ENCODE results near the gene OTOF. TPM values are rescaled to one million over a fixed set of nuclear protein-coding genes. Genes with fewer than 3 reads are reported as not detected.
"Not testable (repeated sequence)": the region's sequence is repeated elsewhere in the genome, so short reads cannot be mapped to it uniquely, and the experiment has no call there.

Gene OTOF
- total RNA-seq, 1 experiment from 2014 or later: 0.14 TPM

DNA sequence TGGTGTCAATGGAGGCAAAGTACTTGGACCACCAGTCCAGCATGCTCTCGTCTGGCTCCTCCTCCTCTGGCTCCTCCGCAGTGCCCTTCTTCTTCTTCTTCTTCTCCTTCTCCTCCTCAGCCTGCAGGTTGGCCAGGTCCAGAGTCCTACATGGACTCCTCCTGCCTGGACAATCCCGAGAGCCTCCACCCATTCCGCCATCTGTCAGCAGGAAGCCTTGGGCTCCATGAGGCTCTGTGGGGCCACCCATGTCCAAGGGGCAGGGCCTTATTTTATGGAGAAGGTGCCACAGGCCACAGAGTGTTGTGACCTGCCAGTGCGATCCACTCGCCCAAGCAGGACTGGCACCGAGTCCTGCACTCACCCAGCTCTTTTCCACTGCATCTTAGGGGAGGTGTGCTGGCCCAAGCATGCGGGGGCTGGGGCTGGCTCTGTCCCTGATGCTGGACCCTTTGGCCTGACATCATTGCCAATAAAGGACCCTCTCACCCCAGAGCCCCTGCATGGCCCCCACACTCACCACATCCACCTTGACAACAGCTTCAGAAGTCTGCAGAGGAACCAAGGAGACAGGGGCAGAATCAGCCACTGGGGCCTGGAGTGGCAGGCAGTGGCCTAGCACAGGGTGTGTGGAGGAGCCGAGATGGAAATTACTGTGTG, 7.2 kb downstream of the OTOF start:
- H3K36me3 ChIP-seq (replicated peaks; ENCODE audit: control insufficient read depth, insufficient read depth, low read length): no peaks in the 10 kb centered on the region
- H3K4me3 ChIP-seq (ENCODE audit: insufficient read depth, low read depth, low read length): no peak overlapping the region
- DNase-seq: no peak
- H3K27me3 ChIP-seq (ENCODE audit: control insufficient read depth, insufficient read depth, low read length): no peaks in the 10 kb centered on the region

GRCh38 chr2:26469955-26470354, 8.0 kb downstream of the OTOF start:
- no peaks in the 10 kb centered on the region for H3K36me3 ChIP-seq (replicated peaks; ENCODE audit: control insufficient read depth, insufficient read depth, low read length)
- H3K4me3 ChIP-seq (ENCODE audit: insufficient read depth, low read depth, low read length): no peak overlapping the region
- H3K27me3 ChIP-seq (ENCODE audit: control insufficient read depth, insufficient read depth, low read length): no peaks in the 10 kb centered on the region
- DNase-seq: no peak

DNA sequence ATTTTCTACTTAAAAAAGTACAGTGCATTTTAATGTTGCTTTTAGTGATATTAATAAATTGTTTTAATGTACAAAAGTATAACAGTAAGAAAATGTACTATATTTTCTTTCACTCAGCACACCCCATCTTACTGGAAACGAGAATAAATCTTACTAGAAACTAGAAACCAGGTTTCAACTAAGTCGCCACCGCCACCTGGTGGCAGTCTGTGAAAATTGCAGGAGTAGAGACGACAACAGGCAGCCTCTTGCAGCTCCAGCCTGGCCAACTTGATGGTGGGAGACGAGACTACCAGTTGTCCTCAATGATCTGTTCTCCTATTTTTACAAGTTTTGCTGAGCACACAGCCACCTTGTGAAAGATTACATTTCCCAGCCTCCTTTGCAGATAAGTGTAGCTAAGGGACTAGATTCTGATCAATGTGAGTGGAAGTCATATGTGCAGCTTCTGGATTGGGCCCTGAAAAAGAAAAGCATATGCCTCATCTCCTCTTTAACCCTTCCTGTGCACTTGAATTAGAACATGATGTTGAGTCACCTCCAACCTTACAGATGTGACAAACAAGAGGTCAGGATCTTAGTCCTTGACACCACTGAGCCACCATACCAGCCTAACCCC, 8.7 kb downstream of the OTOF start:
- Histone ChIP-seq H3K27me3 (ENCODE audit: control insufficient read depth, insufficient read depth, low read length) (no peaks in the 10 kb centered on the region), H3K36me3 (replicated peaks; ENCODE audit: control insufficient read depth, insufficient read depth, low read length) (no peaks in the 10 kb centered on the region), H3K4me3 (ENCODE audit: insufficient read depth, low read depth, low read length) (no peak overlapping the region)
- peak; percentile 90 for DNase-seq

DNA sequence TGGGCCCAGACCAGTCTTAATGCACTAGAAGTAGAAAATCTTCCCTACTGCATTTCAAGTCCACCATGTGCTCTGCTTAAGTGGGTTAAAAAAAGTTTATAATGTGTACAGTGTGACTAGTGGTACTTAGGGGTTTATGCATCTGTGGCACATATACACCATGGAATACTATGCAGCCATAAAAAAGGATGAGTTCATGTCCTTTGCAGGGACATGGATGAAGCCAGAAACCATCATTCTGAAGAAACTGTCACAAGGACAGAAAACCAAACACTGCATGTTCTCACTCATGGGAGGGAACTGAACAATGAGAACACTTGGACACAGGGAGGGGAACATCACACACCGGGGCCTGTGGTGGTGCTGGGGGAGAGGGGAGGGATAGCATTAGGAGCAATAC, 9.4 kb downstream of the OTOF start:
- not testable (repeated sequence) for DNase-seq; H3K36me3 ChIP-seq (replicated peaks; ENCODE audit: control insufficient read depth, insufficient read depth, low read length); H3K27me3 ChIP-seq (ENCODE audit: control insufficient read depth, insufficient read depth, low read length); H3K4me3 ChIP-seq (ENCODE audit: insufficient read depth, low read depth, low read length)

DNA sequence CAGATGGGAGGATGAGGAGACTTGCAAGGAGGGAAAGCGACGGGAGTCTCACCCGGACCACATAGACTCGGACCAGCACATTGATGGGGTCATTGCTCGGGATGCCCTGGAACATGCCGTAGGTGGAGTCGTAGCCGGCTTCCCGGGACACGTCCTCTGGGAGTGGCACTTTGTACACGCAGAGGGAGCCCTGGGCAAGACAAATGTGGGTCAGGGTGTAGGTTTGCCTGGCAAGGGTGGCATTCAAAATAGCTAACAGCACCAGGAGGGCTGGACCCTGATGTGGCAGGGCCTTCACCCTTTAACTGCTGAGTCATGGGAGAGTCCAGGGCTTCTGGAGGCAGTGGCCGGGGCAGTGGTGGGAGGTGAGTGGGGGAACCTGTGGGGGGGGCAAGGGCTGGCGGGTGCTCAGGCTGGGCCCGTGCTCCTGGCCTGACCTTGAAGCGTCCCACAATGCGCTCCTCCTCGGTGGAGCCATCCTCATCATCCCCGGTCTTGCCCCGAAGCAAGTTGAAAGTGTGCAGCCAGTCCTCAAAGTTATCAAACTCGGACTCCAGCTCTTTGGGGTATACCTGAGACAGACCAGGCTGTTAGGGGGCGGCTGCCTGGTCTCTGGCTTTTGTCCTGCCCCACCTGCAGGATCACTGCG, 11.1 kb downstream of the OTOF start:
- no peak overlapping the region for H3K4me3 ChIP-seq (ENCODE audit: insufficient read depth, low read depth, low read length)
- H3K27me3 ChIP-seq (ENCODE audit: control insufficient read depth, insufficient read depth, low read length): no peaks in the 10 kb centered on the region
- DNase-seq: no peak
- H3K36me3 ChIP-seq (replicated peaks; ENCODE audit: control insufficient read depth, insufficient read depth, low read length): no peaks in the 10 kb centered on the region

DNA sequence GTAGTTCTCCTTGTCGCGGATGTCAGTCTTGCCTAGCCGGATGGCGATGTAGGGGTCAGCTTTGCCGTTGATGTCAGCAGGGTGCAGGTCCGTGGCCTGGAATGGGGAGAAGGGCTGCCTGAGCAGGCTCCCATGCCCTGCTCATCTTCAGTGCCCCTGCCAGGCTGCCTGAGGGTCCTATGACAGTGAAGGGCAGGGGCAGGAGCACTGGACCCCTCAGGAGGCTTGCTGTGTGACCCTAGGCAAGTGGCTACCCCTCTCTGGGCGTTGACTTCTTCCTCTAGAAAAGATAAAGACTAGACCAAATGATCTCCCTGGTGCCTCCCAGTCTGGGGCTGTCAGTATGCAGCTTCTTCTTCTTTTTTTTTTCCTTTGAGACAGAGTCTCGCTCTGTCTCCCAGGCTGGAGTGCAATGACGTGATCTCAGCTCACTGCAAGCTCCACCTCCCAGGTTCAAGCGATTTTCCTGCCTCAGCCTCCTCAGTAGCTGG, 11.9 kb downstream of the OTOF start:
- Histone ChIP-seq H3K4me3 (ENCODE audit: insufficient read depth, low read depth, low read length) (no peak overlapping the region), H3K27me3 (ENCODE audit: control insufficient read depth, insufficient read depth, low read length) (no peaks in the 10 kb centered on the region), H3K36me3 (replicated peaks; ENCODE audit: control insufficient read depth, insufficient read depth, low read length) (no peaks in the 10 kb centered on the region)
- no peak for DNase-seq

GRCh38 chr2:26465266-26465925, 12.5 kb downstream of the OTOF start:
- H3K36me3 ChIP-seq (replicated peaks; ENCODE audit: control insufficient read depth, insufficient read depth, low read length): no peaks in the 10 kb centered on the region
- DNase-seq: no peak
- H3K4me3 ChIP-seq (ENCODE audit: insufficient read depth, low read depth, low read length): no peak overlapping the region
- H3K27me3 ChIP-seq (ENCODE audit: control insufficient read depth, insufficient read depth, low read length): no peaks in the 10 kb centered on the region

DNA sequence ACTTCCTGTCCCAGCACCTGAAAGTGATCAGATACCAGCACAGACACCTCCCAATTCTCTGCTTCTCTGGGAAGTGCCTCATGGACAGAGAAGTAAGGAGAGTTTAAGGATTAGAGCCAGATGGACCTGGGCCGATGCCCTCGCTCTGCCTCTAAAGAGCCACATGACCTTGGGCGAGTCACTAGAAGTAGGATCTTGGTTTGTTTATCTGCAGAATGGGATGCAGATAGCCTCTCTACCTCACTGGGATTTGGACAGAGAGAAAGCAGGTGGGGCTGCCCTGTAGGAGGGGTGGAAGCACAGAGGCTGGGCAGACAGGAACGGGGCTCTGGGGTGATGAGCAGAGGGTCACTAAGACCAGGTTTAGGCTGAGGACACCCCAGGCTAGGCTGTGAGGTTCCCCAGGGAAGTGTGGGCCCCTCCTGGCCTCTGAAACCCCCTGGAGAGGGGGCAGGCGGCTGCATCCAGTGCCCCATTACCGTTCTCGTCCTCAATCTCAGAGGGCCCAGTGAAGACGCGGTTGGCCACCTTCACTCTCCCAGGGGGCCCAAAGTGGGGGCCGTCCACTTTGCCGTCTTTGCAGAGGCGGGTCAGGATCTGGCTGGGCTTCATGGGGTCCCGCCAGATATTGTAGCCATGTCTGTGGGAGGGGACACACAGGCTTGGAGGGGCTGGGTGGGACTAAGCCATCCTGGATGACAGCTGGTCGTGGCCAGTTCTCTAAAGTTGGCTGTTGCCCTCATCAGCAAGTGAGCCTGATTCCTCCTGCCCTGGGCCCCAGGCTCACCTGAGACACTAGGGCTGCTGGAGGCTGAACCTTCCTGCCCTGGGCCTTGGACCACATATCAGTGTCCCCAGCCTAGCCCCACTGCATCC, 13.3 kb downstream of the OTOF start:
- no peak overlapping the region for H3K4me3 ChIP-seq (ENCODE audit: insufficient read depth, low read depth, low read length)
- no peaks in the 10 kb centered on the region for H3K27me3 ChIP-seq (ENCODE audit: control insufficient read depth, insufficient read depth, low read length)
- no peaks in the 10 kb centered on the region for H3K36me3 ChIP-seq (replicated peaks; ENCODE audit: control insufficient read depth, insufficient read depth, low read length)
- no peak for DNase-seq

DNA sequence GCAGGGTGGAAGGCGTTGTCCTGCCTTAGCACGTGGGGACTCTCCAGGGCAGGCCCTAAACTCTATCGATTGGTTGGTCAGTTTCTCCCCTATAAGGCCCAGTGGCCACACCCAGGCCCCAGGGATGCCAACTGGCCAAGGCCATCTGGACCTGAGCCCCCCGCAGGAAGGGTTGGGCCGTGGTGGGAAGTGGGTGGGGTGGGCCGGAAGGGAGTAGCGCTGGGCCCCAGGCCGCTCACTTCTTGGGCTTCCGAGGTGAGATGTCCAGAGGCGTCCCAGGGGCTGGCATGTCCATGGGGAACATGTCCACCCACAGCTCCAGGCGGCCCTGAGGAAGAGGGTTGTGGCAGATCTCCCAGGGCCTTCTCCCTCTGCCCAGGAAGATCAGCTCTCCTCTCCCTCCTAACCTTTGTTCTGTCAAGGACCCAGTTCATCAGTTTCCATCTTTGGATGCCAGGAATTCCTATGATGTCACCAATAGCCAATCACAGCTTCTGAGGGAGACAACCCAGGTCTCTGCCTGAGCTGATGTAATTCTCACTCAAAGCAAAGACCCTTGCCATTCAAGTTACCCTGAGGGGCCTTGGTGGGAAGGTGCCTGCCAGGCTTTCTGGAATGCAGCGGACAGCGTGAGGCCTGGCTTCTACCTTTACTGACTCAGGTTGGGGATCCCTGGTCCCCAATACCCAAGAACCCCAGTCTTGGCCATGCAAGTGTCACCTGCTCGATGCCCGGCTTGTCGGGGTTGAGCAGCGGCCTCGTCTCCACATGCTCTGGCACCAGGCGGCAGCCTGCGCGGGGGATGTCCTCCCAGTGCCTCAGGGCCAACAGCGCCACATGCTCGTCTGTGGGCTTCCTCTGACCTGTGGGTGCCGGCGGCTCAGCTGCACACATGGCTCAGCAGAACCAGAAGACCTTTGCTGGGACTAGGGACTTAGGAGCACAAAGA, 14.4 kb downstream of the OTOF start:
- DNase-seq: peak; percentile 87
- Histone ChIP-seq H3K36me3 (replicated peaks; ENCODE audit: control insufficient read depth, insufficient read depth, low read length) (no peaks in the 10 kb centered on the region), H3K27me3 (ENCODE audit: control insufficient read depth, insufficient read depth, low read length) (no peaks in the 10 kb centered on the region), H3K4me3 (ENCODE audit: insufficient read depth, low read depth, low read length) (no peak overlapping the region)

- Histone ChIP-seq H3K27me3 (ENCODE audit: control insufficient read depth, insufficient read depth, low read length) (no peaks in the 10 kb centered on the region), H3K36me3 (replicated peaks; ENCODE audit: control insufficient read depth, insufficient read depth, low read length) (no peaks in the 10 kb centered on the region), H3K4me3 (ENCODE audit: insufficient read depth, low read depth, low read length) (no peak overlapping the region)
- peak; percentile 86 for DNase-seq
Observed at GRCh38 chr2:26462511-26463243, 15.2 kb downstream of the OTOF start.

DNA sequence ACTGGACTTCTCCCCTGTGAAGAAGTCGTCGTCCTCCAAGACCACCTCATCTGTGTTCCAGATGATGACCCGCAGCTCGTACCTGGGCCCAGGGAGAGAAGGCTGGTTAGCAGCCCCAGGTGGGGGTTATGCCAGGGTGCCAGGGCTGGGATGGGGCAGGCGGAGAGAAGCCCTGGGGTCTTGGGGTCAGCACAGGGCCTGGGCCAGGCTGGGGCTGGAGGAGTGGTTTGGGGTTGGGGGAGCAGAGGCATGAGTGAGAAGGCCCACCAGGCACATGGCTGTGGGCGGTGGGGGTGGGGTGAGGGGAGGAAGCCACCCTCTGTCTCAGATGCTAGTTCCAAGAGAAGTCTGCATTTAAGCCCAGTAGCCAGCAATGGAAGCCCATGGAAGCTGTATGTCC, 15.8 kb downstream of the OTOF start:
- no peak for DNase-seq

GRCh38 chr2:26461601-26462023, 16.3 kb downstream of the OTOF start:
- no peaks in the 10 kb centered on the region for H3K36me3 ChIP-seq (replicated peaks; ENCODE audit: control insufficient read depth, insufficient read depth, low read length)
- no peak overlapping the region for H3K4me3 ChIP-seq (ENCODE audit: insufficient read depth, low read depth, low read length)
- no peaks in the 10 kb centered on the region for H3K27me3 ChIP-seq (ENCODE audit: control insufficient read depth, insufficient read depth, low read length)
- no peak for DNase-seq

More for the DNA sequence above, 15.8 kb downstream of the OTOF start:
- Histone ChIP-seq H3K27me3 (ENCODE audit: control insufficient read depth, insufficient read depth, low read length) (no peaks in the 10 kb centered on the region), H3K36me3 (replicated peaks; ENCODE audit: control insufficient read depth, insufficient read depth, low read length) (no peaks in the 10 kb centered on the region), H3K4me3 (ENCODE audit: insufficient read depth, low read depth, low read length) (no peak overlapping the region)

GRCh38 chr2:26460613-26461031, 17.3 kb downstream of the OTOF start:
- Histone ChIP-seq H3K36me3 (replicated peaks; ENCODE audit: control insufficient read depth, insufficient read depth, low read length) (no peaks in the 10 kb centered on the region), H3K4me3 (ENCODE audit: insufficient read depth, low read depth, low read length) (no peak overlapping the region), H3K27me3 (ENCODE audit: control insufficient read depth, insufficient read depth, low read length) (no peaks in the 10 kb centered on the region)
- DNase-seq: no peak

Measured in H7 (cell line).